ENCODE results near the gene LRRK2. TPM values are rescaled to one million over a fixed set of nuclear protein-coding genes. Genes with fewer than 3 reads are reported as not detected.
A peak's percentile ranks its signal among the peaks of the same experiment; 100 is the strongest.

The LRRK2 gene
- total RNA-seq, 4 donors from 2014 or later: 3.6 to 20.8 (median 11.1) TPM

- 90% methylated on average over 1 of the region's 1 CpG for WGBS
Observed at GRCh38 chr12:40331886-40332285, 107.1 kb downstream of the LRRK2 start.

GRCh38 chr12:40335991-40336390, 111.2 kb downstream of the LRRK2 start:
- TF ChIP-seq POLR2AphosphoS5 (IDR thresholded peaks at IDR 0.05) (no peak), POLR2A (IDR thresholded peaks at IDR 0.05) (no peak), CTCF (IDR thresholded peaks at IDR 0.05) (no peak), EP300 (IDR thresholded peaks at IDR 0.05) (no peak)
- H3K4me1 ChIP-seq: no peaks in the 10 kb centered on the region
- no peak overlapping the region for H3K4me3 ChIP-seq
- no peak for DNase-seq (ENCODE audit: low spot score in 2 of 2)
- no peaks in the 10 kb centered on the region for H3K27me3 ChIP-seq
- no peaks in the 10 kb centered on the region for H3K9me3 ChIP-seq
- H3K36me3 ChIP-seq: peaks cover 24% of the 10 kb centered on the region
- 46% methylated on average over 2 of the region's 2 CpGs for WGBS
- no peak overlapping the region for H3K27ac ChIP-seq

More at GRCh38 chr12:40331886-40332285, 107.1 kb downstream of the LRRK2 start:
- Histone ChIP-seq H3K4me3 (no peak overlapping the region), H3K9me3 (no peaks in the 10 kb centered on the region), H3K27me3 (no peaks in the 10 kb centered on the region), H3K36me3 (peaks cover 49% of the 10 kb centered on the region), H3K4me1 (no peaks in the 10 kb centered on the region), H3K27ac (no peak overlapping the region)
- no peak for DNase-seq (ENCODE audit: low spot score in 2 of 2)
- TF ChIP-seq POLR2AphosphoS5 (IDR thresholded peaks at IDR 0.05): no peak
- no peak for TF ChIP-seq EP300 (IDR thresholded peaks at IDR 0.05)
- no peak for TF ChIP-seq CTCF (IDR thresholded peaks at IDR 0.05)
- no peak for TF ChIP-seq POLR2A (IDR thresholded peaks at IDR 0.05)

GRCh38 chr12:40336573-40337199, 111.9 kb downstream of the LRRK2 start:
- Histone ChIP-seq H3K4me3 (no peak overlapping the region), H3K27me3 (no peaks in the 10 kb centered on the region), H3K9me3 (no peaks in the 10 kb centered on the region), H3K27ac (no peak overlapping the region), H3K36me3 (peaks cover 17% of the 10 kb centered on the region), H3K4me1 (no peaks in the 10 kb centered on the region)
- no peak for TF ChIP-seq POLR2AphosphoS5 (IDR thresholded peaks at IDR 0.05)
- TF ChIP-seq CTCF (IDR thresholded peaks at IDR 0.05): peak; percentile 21 to 24
- 78% methylated on average over 1 of the region's 1 CpG for WGBS
- DNase-seq (ENCODE audit: low spot score in 2 of 2): no peak

- H3K4me3 ChIP-seq: no peak overlapping the region
- 27% methylated on average over 1 of the region's 1 CpG for WGBS
- no peaks in the 10 kb centered on the region for H3K27me3 ChIP-seq
- H3K4me1 ChIP-seq: no peaks in the 10 kb centered on the region
- peaks cover 13% of the 10 kb centered on the region for H3K36me3 ChIP-seq
- H3K27ac ChIP-seq: no peak overlapping the region
- TF ChIP-seq CTCF (IDR thresholded peaks at IDR 0.05) (no peak), EP300 (IDR thresholded peaks at IDR 0.05) (no peak), POLR2A (IDR thresholded peaks at IDR 0.05) (no peak), POLR2AphosphoS5 (IDR thresholded peaks at IDR 0.05) (no peak)
- H3K9me3 ChIP-seq: no peaks in the 10 kb centered on the region
- DNase-seq (ENCODE audit: low spot score in 2 of 2): no peak
Observed at GRCh38 chr12:40338071-40338470, 113.3 kb downstream of the LRRK2 start.

DNA sequence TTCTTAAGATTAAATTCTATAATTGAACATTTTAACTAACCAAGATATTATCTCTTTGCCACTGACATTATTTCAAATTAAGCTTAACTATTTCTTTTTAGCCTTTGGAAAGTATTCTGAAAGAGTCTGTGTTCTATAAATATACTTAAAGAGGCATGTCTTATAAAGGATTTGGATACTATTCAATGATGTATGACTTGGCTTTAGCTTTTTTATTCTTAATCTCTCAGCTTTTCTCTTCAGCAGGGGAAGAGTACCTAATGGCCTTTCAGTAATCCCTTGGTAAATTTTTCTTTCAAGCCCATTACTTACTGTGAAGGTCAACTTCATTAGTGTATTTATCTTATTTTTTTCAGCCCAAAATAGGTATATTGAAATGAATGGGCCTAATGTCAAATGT, 113.8 kb downstream of the LRRK2 start:
- no peak overlapping the region for H3K4me3 ChIP-seq
- no peak overlapping the region for H3K27ac ChIP-seq
- DNase-seq (ENCODE audit: low spot score in 2 of 2): no peak
- H3K36me3 ChIP-seq: peaks cover 9% of the 10 kb centered on the region
- no peaks in the 10 kb centered on the region for H3K4me1 ChIP-seq
- H3K9me3 ChIP-seq: no peaks in the 10 kb centered on the region
- no peak for TF ChIP-seq CTCF (IDR thresholded peaks at IDR 0.05)
- TF ChIP-seq POLR2A (IDR thresholded peaks at IDR 0.05): no peak
- TF ChIP-seq EP300 (IDR thresholded peaks at IDR 0.05): no peak
- TF ChIP-seq POLR2AphosphoS5 (IDR thresholded peaks at IDR 0.05): no peak
- H3K27me3 ChIP-seq: no peaks in the 10 kb centered on the region

Measured in suprapubic skin (tissue), 4 donors.